SK-N-DZ (cell line): ENCODE results near the gene EXOC3L2.

Experiments used
- DNase-seq: peaks from one replicate; pipeline ENCODE4 v3.0.0-alpha.2; 2015; ENCODE audit warnings: low spot score

The EXOC3L2 gene

DNA sequence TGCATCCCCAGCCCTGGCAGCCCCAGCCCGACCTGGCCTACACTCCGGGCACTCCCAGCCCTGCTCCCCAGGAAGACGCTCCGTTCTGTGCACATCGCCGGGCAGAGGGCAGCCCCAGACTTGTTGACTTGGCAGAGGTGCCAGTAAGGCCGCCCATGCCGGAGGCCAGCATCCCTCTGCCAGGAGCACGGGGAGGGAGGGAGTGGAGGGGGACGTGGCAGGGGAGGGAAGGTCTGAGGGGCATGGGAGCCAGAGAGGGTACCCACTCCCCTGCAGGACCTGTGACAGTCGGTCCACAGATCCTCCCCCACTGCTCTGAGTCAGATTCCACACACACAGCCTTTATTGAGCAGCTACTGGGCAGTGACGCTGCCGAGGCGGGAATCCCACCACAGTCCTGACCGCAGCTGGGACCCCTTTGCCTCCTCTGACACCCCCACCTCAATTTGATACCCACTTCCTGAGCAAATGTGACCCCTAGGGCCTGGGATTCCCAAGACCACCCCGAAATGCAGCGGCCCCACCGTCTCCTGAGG is 82.5 kb downstream of the EXOC3L2 start:
- no peak for DNase-seq
